Liver (tissue), 3 donors: ENCODE results near the gene RAI2.

Source experiments
- ATF3 ChIP-seq: IDR thresholded peaks from 2 replicates; pipeline ENCODE4 v1.6.1; 2016; ENCODE audit warnings: antibody characterized with exemption
- CTCF ChIP-seq: fragments of 150-350 bp; IDR thresholded peaks from 2 replicates; pipeline ENCODE4 v1.5.1; 2017; ENCODE audit warnings: improper control_type of control experiment, low read depth, low read length; ENCODE audit not compliant: missing input control
- EGR1 ChIP-seq, 2 donors: IDR thresholded peaks; 2 replicates each; pipeline ENCODE4 v1.6.1; 2016 to 2018; ENCODE audit warnings: antibody characterized with exemption in 2 of 2, low read depth in 2 of 2
- MAX ChIP-seq: IDR thresholded peaks from 2 replicates; pipeline ENCODE4 v1.6.1; 2016; ENCODE audit warnings: antibody characterized with exemption
- RAD21 ChIP-seq, 2 donors: IDR thresholded peaks; 2 replicates each; pipeline ENCODE4 v1.6.1; 2016; ENCODE audit warnings: antibody characterized with exemption in 2 of 2, mild to moderate bottlenecking in 2 of 2
- REST ChIP-seq: IDR thresholded peaks from 2 replicates; pipeline ENCODE4 v1.6.1; 2016; ENCODE audit warnings: antibody characterized with exemption, mild to moderate bottlenecking
- SP1 ChIP-seq: IDR thresholded peaks from 2 replicates; pipeline ENCODE4 v1.6.1; 2018; ENCODE audit warnings: antibody characterized with exemption, mild to moderate bottlenecking
- TAF1 ChIP-seq: conservative IDR thresholded peaks from 2 replicates; pipeline ENCODE4 v1.6.1; 2016; ENCODE audit warnings: antibody characterized with exemption, mild to moderate bottlenecking
- YY1 ChIP-seq: IDR thresholded peaks from 2 replicates; pipeline ENCODE4 v1.6.1; 2016; ENCODE audit warnings: antibody characterized with exemption, mild to moderate bottlenecking
- donor health status: healthy.
- donor health status: healthy.

GRCh38 chrX:17774053-17774452, 87.0 kb downstream of the RAI2 start:
- TF ChIP-seq CTCF: no peak
- TF ChIP-seq EGR1 (IDR thresholded peaks at IDR 0.05; ENCODE audit: low read depth in 2 of 2): no peak
- TF ChIP-seq RAD21 (IDR thresholded peaks at IDR 0.05): no peak
- TF ChIP-seq MAX: no peak
- no peak for TF ChIP-seq REST
- no peak for TF ChIP-seq SP1
- TF ChIP-seq ATF3: no peak
- TF ChIP-seq TAF1: no peak
- no peak for TF ChIP-seq YY1
